GM12865 (cell line): ENCODE measurements around the gene RABAC1.
A peak's percentile ranks its signal among the peaks of the same experiment; 100 is the strongest.
"Not testable (repeated sequence)": the region's sequence is repeated elsewhere in the genome, so short reads cannot be mapped to it uniquely, and the experiment has no call there.

Source experiments
- DNase-seq: peaks from one replicate; pipeline ENCODE4 v3.0.0; 2010; ENCODE audit warnings: low read depth
- H3K4me3 ChIP-seq: 2 replicates; pipeline ENCODE4 v1.5.1; 2011; ENCODE audit warnings: mild to moderate bottlenecking, low read depth, low read length, control low read depth
- CTCF ChIP-seq: IDR thresholded peaks from 2 replicates; pipeline ENCODE4 v1.5.1; 2011; ENCODE audit warnings: low read length, control low read depth, low read depth, inconsistent platforms; ENCODE audit not compliant: insufficient read depth; ENCODE audit errors: missing control alignments

RABAC1 gene

GRCh38 chr19:41915021-41915775 lies 43.9 kb downstream of the RABAC1 start:
- H3K4me3 ChIP-seq, result no peak overlapping the region
- DNase-seq, result no peak
- TF ChIP-seq CTCF, result no peak

GRCh38 chr19:41914424-41914834 lies 44.7 kb downstream of the RABAC1 start:
- not testable (repeated sequence) for DNase-seq, H3K4me3 ChIP-seq

- H3K4me3 ChIP-seq, result no peak overlapping the region
- DNase-seq, result no peak
- TF ChIP-seq CTCF, result no peak
These were observed 45.3 kb downstream of the RABAC1 start for GRCh38 chr19:41913538-41914423.

- no peak for DNase-seq
- no peak for TF ChIP-seq CTCF
These were observed 46.1 kb downstream of the RABAC1 start for GRCh38 chr19:41912899-41913537.

GRCh38 chr19:41911889-41912731 lies 47.0 kb downstream of the RABAC1 start:
- TF ChIP-seq CTCF, result no peak
- H3K4me3 ChIP-seq, result no peak overlapping the region
- DNase-seq, result no peak

More at GRCh38 chr19:41912899-41913537, 46.1 kb downstream of the RABAC1 start:
- no peak overlapping the region for H3K4me3 ChIP-seq

GRCh38 chr19:41910992-41911888 lies 47.9 kb downstream of the RABAC1 start:
- no peak for TF ChIP-seq CTCF

More at GRCh38 chr19:41910992-41911888, 47.9 kb downstream of the RABAC1 start:
- H3K4me3 ChIP-seq, result no peak overlapping the region
- peak; percentile 30 for DNase-seq
